ENCODE results near the gene SCG3. TPM values are rescaled to one million over a fixed set of nuclear protein-coding genes. Genes with fewer than 3 reads are reported as not detected.

Gene SCG3
- total RNA-seq, 1 experiment from 2014 or later: not detected

- POLR2A ChIA-PET (ENCODE audit: unreplicated experiment): no interaction called here
- ATAC-seq: no peak
Observed at GRCh38 chr15:51702710-51703109, 21.4 kb downstream of the SCG3 start.

GRCh38 chr15:51706291-51706690 lies 25.0 kb downstream of the SCG3 start:
- no peak overlapping the region for H3K27ac ChIP-seq (ENCODE audit: low read length)
- DNase-seq (no peak), ATAC-seq (no peak)
- H4K20me1 ChIP-seq (ENCODE audit: low read length): no peaks in the 10 kb centered on the region
- H3K4me1 ChIP-seq (ENCODE audit: insufficient read depth, low read length): no peaks in the 10 kb centered on the region
- no peaks in the 10 kb centered on the region for H3K36me3 ChIP-seq (ENCODE audit: low read depth, low read length)
- TF ChIP-seq CTCF (conservative IDR thresholded peaks at IDR 0.05; ENCODE audit: low read depth, low read length) (no peak), EZH2phosphoT487 (IDR thresholded peaks at IDR 0.05; ENCODE audit: borderline replicate concordance, low read length) (no peak), EZH2 (IDR thresholded peaks at IDR 0.05; ENCODE audit: low read length, unreplicated experiment) (no peak)
- ChIA-PET CTCF (no interaction called here), POLR2A (ENCODE audit: unreplicated experiment) (no interaction called here)
- H3K27me3 ChIP-seq (ENCODE audit: low read length): peaks cover 4% of the 10 kb centered on the region; the same call in 1 of the 2 replicates
- intact Hi-C loops (cut with micrococcal nuclease): no loop called here
- no peak overlapping the region for H3K9ac ChIP-seq (ENCODE audit: low read length)
- no peaks in the 10 kb centered on the region for H3K79me2 ChIP-seq (ENCODE audit: low read length)
- no peaks in the 10 kb centered on the region for H3F3A ChIP-seq (ENCODE audit: low read length, unreplicated experiment)
- no peaks in the 10 kb centered on the region for H3K9me2 ChIP-seq (replicated peaks; ENCODE audit: low read length)
- no TSS peak for BruUV-seq (replicated peaks)
- H3K4me3 ChIP-seq (ENCODE audit: low read length): no peak overlapping the region
- no peaks in the 10 kb centered on the region for H3K9me3 ChIP-seq (ENCODE audit: low read length)
- no peak overlapping the region for H3K4me2 ChIP-seq (ENCODE audit: low read length)
- H2AFZ ChIP-seq (ENCODE audit: low read length): no peak overlapping the region

More at GRCh38 chr15:51702710-51703109, 21.4 kb downstream of the SCG3 start:
- TF ChIP-seq CTCF (conservative IDR thresholded peaks at IDR 0.05; ENCODE audit: low read depth, low read length): no peak
- TF ChIP-seq EZH2phosphoT487 (IDR thresholded peaks at IDR 0.05; ENCODE audit: borderline replicate concordance, low read length): no peak
- TF ChIP-seq EZH2 (IDR thresholded peaks at IDR 0.05; ENCODE audit: low read length, unreplicated experiment): no peak
- no peaks in the 10 kb centered on the region for H3K36me3 ChIP-seq (ENCODE audit: low read depth, low read length)
- H3K4me1 ChIP-seq (ENCODE audit: insufficient read depth, low read length): no peaks in the 10 kb centered on the region
- no peak overlapping the region for H3K4me2 ChIP-seq (ENCODE audit: low read length)
- H3K79me2 ChIP-seq (ENCODE audit: low read length): no peaks in the 10 kb centered on the region
- no peaks in the 10 kb centered on the region for H3F3A ChIP-seq (ENCODE audit: low read length, unreplicated experiment)
- CTCF ChIA-PET: interaction anchor here (0.5 kb wide), 1 partner anchor 31 kb away, joined by 3 read pairs; no protein-coding TSS in a partner anchor
- no peaks in the 10 kb centered on the region for H3K9me3 ChIP-seq (ENCODE audit: low read length)
- intact Hi-C loops (cut with micrococcal nuclease): no loop called here
- no TSS peak for BruUV-seq (replicated peaks)
- H3K27me3 ChIP-seq (ENCODE audit: low read length): peaks cover 25% of the 10 kb centered on the region
- H3K9me2 ChIP-seq (replicated peaks; ENCODE audit: low read length): no peaks in the 10 kb centered on the region
- no peak overlapping the region for H3K9ac ChIP-seq (ENCODE audit: low read length)
- H2AFZ ChIP-seq (ENCODE audit: low read length): no peak overlapping the region
- DNase-seq: no peak
- no peak overlapping the region for H3K27ac ChIP-seq (ENCODE audit: low read length)
- H4K20me1 ChIP-seq (ENCODE audit: low read length): no peaks in the 10 kb centered on the region
- no peak overlapping the region for H3K4me3 ChIP-seq (ENCODE audit: low read length)

GRCh38 chr15:51706926-51707608 lies 25.8 kb downstream of the SCG3 start:
- Histone ChIP-seq H4K20me1 (ENCODE audit: low read length) (no peaks in the 10 kb centered on the region), H3K79me2 (ENCODE audit: low read length) (no peaks in the 10 kb centered on the region), H3K9me3 (ENCODE audit: low read length) (no peaks in the 10 kb centered on the region), H3K4me2 (ENCODE audit: low read length) (no peak overlapping the region), H3F3A (ENCODE audit: low read length, unreplicated experiment) (no peaks in the 10 kb centered on the region), H3K9ac (ENCODE audit: low read length) (no peak overlapping the region), H3K9me2 (replicated peaks; ENCODE audit: low read length) (no peaks in the 10 kb centered on the region), H3K36me3 (ENCODE audit: low read depth, low read length) (no peaks in the 10 kb centered on the region), H3K27ac (ENCODE audit: low read length) (no peak overlapping the region), H2AFZ (ENCODE audit: low read length) (no peak overlapping the region), H3K4me1 (ENCODE audit: insufficient read depth, low read length) (no peaks in the 10 kb centered on the region), H3K4me3 (ENCODE audit: low read length) (no peak overlapping the region), H3K27me3 (ENCODE audit: low read length) (peaks cover 4% of the 10 kb centered on the region; the same call in 1 of the 2 replicates)
- TF ChIP-seq CTCF (conservative IDR thresholded peaks at IDR 0.05; ENCODE audit: low read depth, low read length) (no peak), EZH2phosphoT487 (IDR thresholded peaks at IDR 0.05; ENCODE audit: borderline replicate concordance, low read length) (no peak)
- ATAC-seq (no peak), DNase-seq (no peak)
- CTCF ChIA-PET: no interaction called here
- intact Hi-C loops (cut with micrococcal nuclease): no loop called here
- POLR2A ChIA-PET (ENCODE audit: unreplicated experiment): no interaction called here
- BruUV-seq (replicated peaks): no TSS peak

All from PC-3 (cell line).